BLaER1 treated with 17β-estradiol and CSF1 and Interleukin-3, amounts not matched to agents 10 nM and 100 nM (cell line): Measurements from ENCODE around the gene FSCN2.
A peak's percentile ranks its signal among the peaks of the same experiment; 100 is the strongest.

Experiments
- H3K27ac ChIP-seq, 11 experiments: shearing (Covaris generic); formaldehyde crosslinking; 2 replicates each; pipeline ENCODE4 v1.8.1; 2022
- H3K27me3 ChIP-seq, 11 experiments: shearing (Covaris generic); formaldehyde crosslinking; 2 replicates each; pipeline ENCODE4 v1.8.1; 2022
- H3K36me3 ChIP-seq, 11 experiments: shearing (Covaris generic); formaldehyde crosslinking; 2 replicates each; pipeline ENCODE4 v1.8.1; 2022
- H3K4me1 ChIP-seq, 10 experiments: shearing (Covaris generic); formaldehyde crosslinking; 2 replicates each; pipeline ENCODE4 v1.8.1; 2022
- H3K4me2 ChIP-seq, 11 experiments: shearing (Covaris generic); formaldehyde crosslinking; 2 replicates each; pipeline ENCODE4 v1.8.1; 2022
- H3K4me3 ChIP-seq, 10 experiments: shearing (Covaris generic); formaldehyde crosslinking; 2 replicates each; pipeline ENCODE4 v1.8.1; 2022
- H3K9ac ChIP-seq, 11 experiments: shearing (Covaris generic); formaldehyde crosslinking; 2 replicates each; pipeline ENCODE4 v1.8.1; 2022
- H3K9me3 ChIP-seq, 11 experiments: shearing (Covaris generic); formaldehyde crosslinking; replicated peaks in 1 of 11; 2 replicates each; pipeline ENCODE4 v1.8.1; 2022
- H4K20me1 ChIP-seq, 11 experiments: shearing (Covaris generic); formaldehyde crosslinking; 2 replicates each; pipeline ENCODE4 v1.8.1; 2022
- Cebpa-rat ChIP-seq, 11 experiments: shearing (Covaris generic); IDR thresholded peaks; 2 replicates each; pipeline ENCODE4 v1.8.1; 2022

Gene FSCN2

DNA sequence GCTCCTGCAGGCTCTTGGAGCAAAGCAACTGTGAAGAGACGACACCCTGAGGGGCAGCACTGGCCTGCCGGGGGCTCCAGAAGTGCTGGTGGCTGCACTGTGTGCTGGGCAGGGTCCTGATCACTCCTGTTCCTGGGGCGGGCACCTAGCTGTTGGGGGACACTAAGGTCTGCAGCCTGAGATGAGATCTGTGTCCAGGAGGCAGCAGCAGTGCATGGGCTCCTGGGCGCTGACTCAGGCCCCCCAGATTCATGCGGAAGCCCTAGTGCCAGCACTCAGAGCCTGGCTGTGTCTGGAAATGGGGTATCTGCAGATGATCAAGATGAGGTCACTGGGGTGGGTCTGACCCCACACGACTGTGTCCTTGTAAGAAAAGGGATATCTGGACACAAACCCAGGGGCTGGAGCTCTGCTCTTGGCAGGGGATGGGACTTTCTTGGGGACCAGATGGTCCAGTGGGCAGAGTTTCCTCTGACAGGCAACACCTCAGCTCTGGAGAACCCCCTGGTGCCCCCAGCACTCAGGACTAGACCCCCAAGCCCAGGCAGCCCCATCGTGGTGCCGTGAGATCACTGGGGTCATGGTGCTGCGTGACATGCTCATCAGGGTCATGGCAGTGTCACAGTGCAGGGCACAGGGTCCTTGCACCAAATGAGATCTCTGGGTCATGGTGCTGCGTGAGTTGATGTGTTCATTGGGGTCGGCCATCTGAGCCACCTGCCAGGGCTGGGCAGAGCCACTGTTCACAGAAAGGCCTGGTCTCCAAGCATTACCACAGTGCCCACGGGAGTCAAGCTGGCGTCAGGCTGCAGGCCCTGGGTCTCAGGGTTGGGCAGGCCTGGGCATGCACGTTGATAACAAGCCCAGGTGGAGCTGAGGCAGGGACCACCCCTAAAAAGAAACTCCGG, 14.5 kb downstream of the FSCN2 start:
- Histone ChIP-seq H3K27ac (no peak overlapping the region), H3K4me2 (no peak overlapping the region), H3K4me1 (peaks cover 0 to 20% (median 17%) of the 10 kb centered on the region in 10 experiments; a peak in 14 of 20 replicates), H3K36me3 (peaks cover 61 to 94% (median 87%) of the 10 kb centered on the region in 11 experiments), H3K27me3 (peaks cover 0 to 6% (median 2%) of the 10 kb centered on the region in 11 experiments; a peak in 8 of 22 replicates), H4K20me1 (peaks cover 0 to 91% (median 57%) of the 10 kb centered on the region in 11 experiments; a peak in 19 of 22 replicates), H3K9me3 (no peaks in the 10 kb centered on the region), H3K4me3 (no peak overlapping the region), H3K9ac (0 out of 22 replicates have a peak overlapping the region, but pooled peaks of 1 of the 11 experiments have one; percentile 9)
- TF ChIP-seq Cebpa-rat (IDR thresholded peaks at IDR 0.05) = no peak

DNA sequence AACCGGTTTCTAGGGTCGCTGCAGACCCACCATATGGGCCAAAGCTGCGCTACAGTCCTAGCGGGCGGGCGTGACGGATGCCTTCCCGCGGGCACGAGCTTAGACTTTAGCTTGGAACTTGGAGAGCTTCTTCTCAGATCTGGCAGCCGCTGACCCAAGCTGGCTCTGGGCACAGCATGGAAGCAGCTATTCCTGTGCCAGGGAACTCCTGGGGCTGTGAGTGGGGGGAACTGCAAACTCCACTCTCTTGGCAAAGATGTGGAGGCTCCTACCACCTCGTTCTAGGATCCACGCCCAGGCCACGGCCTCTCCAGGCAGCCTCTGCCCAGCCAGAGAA, 15.1 kb downstream of the FSCN2 start:
- Histone ChIP-seq H3K9ac (0 out of 22 replicates have a peak overlapping the region, but pooled peaks of 1 of the 11 experiments have one; percentile 9), H3K9me3 (no peaks in the 10 kb centered on the region), H3K4me2 (no peak overlapping the region), H4K20me1 (peaks cover 0 to 91% (median 51%) of the 10 kb centered on the region in 11 experiments; a peak in 18 of 22 replicates), H3K36me3 (peaks cover 67 to 95% (median 90%) of the 10 kb centered on the region in 11 experiments), H3K4me1 (peaks cover 0 to 14% (median 10%) of the 10 kb centered on the region in 10 experiments; a peak in 13 of 20 replicates), H3K4me3 (no peak overlapping the region), H3K27me3 (no peaks in the 10 kb centered on the region), H3K27ac (no peak overlapping the region)
- no peak for TF ChIP-seq Cebpa-rat (IDR thresholded peaks at IDR 0.05)

DNA sequence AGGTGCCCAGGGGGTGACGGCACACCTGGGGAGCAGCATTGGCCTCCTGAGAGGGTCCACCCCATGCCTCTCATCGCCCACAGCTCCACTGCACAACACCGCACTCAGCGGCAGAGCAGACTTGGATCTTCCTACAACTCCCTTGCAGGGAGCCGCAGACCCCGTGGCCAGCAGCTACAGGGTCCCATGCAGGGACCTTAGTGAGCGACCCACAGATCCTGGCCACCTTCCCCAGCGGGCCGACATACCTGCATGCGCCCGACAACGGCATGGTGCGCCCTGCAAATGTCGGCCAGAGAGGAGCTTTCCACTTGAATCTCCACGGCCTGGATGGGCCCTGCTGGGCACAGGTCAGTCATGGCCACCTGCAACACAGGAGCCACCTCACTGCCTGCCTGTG, 15.6 kb downstream of the FSCN2 start:
- no peak overlapping the region for H3K27ac ChIP-seq
- TF ChIP-seq Cebpa-rat (IDR thresholded peaks at IDR 0.05) = no peak
- H3K4me3 ChIP-seq = no peak overlapping the region
- peaks cover 70 to 96% (median 93%) of the 10 kb centered on the region in 11 experiments for H3K36me3 ChIP-seq
- no peak overlapping the region for H3K4me2 ChIP-seq
- H4K20me1 ChIP-seq = peaks cover 0 to 87% (median 47%) of the 10 kb centered on the region in 11 experiments; a peak in 18 of 22 replicates
- H3K9me3 ChIP-seq = no peaks in the 10 kb centered on the region
- H3K4me1 ChIP-seq = peaks cover 0 to 9% (median 6%) of the 10 kb centered on the region in 10 experiments; a peak in 9 of 20 replicates
- H3K9ac ChIP-seq = no peak overlapping the region
- H3K27me3 ChIP-seq = no peaks in the 10 kb centered on the region

DNA sequence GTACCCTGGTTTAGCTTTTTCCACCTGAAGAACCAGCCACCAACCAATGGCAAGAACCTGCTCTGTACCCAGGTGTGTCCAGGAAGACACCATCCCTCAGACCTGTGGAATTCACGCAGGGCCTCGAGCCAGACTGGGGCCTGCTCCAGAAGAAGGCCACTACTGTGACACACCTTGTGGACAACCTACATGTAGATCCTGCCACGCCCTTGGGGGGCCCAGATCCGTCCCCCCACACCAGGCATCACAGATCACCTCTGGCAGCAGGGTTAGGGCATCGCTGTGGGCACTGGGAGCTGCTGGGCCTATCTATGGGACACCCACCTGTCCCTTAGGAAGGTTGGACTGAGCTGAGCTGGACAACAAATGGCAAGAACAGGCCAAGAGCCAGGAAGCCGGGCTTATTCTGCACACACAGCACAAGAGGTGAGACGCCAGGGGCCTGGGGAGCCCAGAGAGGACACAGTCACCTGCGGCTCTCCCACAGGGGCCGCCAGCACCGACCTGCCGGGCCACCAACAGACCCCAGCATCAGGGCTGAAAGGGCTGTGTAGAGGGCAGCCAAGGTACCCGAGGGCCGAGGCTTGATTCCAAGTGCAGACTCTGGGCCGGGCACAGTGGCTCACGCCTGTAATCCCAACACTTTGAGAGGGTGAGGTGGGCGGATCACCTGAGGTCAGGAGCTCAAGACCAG, 16.3 kb downstream of the FSCN2 start:
- H3K4me1 ChIP-seq = peaks cover 0 to 3% (median 0%) of the 10 kb centered on the region in 10 experiments; a peak in 6 of 20 replicates
- no peak overlapping the region for H3K27ac ChIP-seq
- no peaks in the 10 kb centered on the region for H3K9me3 ChIP-seq
- H3K27me3 ChIP-seq = no peaks in the 10 kb centered on the region
- TF ChIP-seq Cebpa-rat (IDR thresholded peaks at IDR 0.05) = no peak
- H4K20me1 ChIP-seq = peaks cover 0 to 87% (median 46%) of the 10 kb centered on the region in 11 experiments; a peak in 18 of 22 replicates
- H3K4me2 ChIP-seq = no peak overlapping the region
- H3K9ac ChIP-seq = no peak overlapping the region
- H3K4me3 ChIP-seq = no peak overlapping the region
- H3K36me3 ChIP-seq = peaks cover 76 to 97% (median 94%) of the 10 kb centered on the region in 11 experiments

DNA sequence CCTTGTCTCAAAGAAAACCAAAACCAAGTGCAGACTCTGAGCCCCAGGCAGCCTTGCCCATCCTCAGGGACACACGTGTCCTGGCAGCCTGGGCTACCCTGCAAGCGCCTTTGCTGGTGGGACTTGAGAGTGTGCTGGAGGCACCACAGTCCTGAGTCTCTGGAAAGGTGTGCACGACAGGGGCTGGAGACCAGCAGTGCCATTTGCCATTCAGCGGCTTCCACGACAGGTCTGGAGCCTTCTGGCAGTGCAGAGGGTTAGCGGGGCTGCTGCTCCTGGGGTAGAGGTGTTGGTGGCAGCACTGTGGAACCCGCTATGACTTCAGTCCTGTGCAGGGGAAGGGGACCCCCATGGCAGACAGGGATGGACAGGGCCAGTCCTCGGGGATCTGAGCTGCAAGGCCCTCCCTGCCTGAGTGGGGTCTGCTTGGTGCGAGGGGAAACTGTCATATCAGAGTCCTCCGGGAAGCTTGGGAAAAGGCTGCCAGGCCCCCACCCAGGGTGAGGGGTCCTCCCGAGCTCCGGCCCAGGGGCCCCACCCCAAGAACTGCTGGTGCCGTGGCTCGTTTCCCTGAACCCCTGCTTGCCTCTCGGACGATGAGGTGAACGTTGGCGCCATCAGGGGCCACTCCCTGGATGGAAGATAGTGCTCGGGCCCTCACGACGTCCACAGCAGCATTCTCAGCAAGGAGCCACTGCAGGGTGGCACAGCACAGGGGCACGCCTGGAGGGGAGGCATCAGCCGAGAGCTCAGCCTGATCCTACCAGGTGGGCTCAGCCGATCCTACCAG, 17.2 kb downstream of the FSCN2 start:
- Histone ChIP-seq H3K4me2 (no peak overlapping the region), H3K27ac (no peak overlapping the region), H3K27me3 (no peaks in the 10 kb centered on the region), H3K4me3 (no peak overlapping the region), H3K9me3 (no peaks in the 10 kb centered on the region), H4K20me1 (peaks cover 0 to 87% (median 46%) of the 10 kb centered on the region in 11 experiments; a peak in 20 of 22 replicates), H3K9ac (no peak overlapping the region), H3K36me3 (peaks cover 78 to 97% (median 94%) of the 10 kb centered on the region in 11 experiments), H3K4me1 (peaks cover 4 to 12% (median 8%) of the 10 kb centered on the region in 10 experiments; a peak in 15 of 20 replicates)
- TF ChIP-seq Cebpa-rat (IDR thresholded peaks at IDR 0.05) = no peak

DNA sequence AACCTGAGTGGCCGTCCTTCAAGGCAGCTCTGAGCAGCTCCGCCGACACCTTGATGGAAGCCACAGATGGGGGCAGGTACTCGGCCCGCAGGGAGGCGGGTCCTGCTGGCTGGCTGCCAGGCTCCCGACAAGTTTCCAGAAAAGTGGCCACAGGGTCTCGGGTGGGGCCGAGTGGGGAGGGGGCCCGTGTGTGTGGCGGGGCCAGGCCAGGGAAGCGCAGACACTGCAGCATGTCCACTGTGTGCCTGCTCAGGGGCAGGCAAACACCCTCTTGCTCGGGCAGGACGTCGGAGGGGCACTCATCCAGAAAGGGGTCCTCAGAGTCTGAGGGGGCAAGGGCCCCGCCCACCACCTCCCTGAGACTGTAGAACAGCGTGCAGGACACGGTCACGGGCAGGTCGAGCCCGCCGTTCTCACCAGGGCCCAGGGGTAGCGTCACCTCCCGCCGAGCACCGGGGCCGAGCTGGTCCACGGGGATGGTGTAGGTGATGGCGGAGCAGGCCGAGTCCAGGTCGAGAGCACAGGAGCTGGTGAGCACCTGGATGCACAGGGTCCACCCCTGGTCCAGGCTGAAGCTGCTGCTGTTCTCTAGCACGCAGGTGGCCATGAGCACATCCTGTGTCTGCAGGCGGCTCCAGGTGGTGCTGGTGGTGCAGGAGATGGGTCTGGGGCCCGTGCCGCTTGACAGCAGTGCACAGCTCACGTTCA, 18.9 kb downstream of the FSCN2 start:
- Histone ChIP-seq H3K27ac (no peak overlapping the region), H4K20me1 (peaks cover 4 to 87% (median 50%) of the 10 kb centered on the region in 11 experiments; a peak in 20 of 22 replicates), H3K4me1 (peaks cover 16 to 22% (median 19%) of the 10 kb centered on the region in 10 experiments), H3K4me2 (no peak overlapping the region), H3K9ac (no peak overlapping the region), H3K36me3 (peaks cover 72 to 90% (median 87%) of the 10 kb centered on the region in 11 experiments), H3K9me3 (no peaks in the 10 kb centered on the region), H3K27me3 (no peaks in the 10 kb centered on the region), H3K4me3 (no peak overlapping the region)
- no peak for TF ChIP-seq Cebpa-rat (IDR thresholded peaks at IDR 0.05)

DNA sequence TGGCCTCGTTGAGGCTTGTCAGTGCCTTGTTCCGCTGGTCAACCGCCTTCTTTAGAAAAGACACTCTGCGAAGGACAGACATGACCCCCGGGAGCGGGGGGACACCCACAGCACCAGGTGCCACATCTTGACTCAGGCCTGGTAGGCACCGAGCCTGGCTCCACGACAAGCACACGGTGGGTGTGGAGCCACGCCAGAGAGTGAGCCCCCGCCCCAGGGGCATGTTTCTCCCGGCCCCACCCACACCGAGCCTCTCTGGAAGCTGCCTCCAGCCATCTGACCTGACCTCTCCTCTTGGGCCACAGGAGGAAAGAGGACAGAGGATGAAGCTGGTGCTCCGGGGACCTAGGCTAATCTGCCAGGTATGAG, 19.4 kb downstream of the FSCN2 start:
- Histone ChIP-seq H3K27ac (no peak overlapping the region), H3K4me1 (peaks cover 16 to 22% (median 19%) of the 10 kb centered on the region in 10 experiments), H3K4me2 (no peak overlapping the region), H3K4me3 (no peak overlapping the region), H3K9me3 (no peaks in the 10 kb centered on the region), H4K20me1 (peaks cover 4 to 83% (median 50%) of the 10 kb centered on the region in 11 experiments; a peak in 19 of 22 replicates), H3K36me3 (peaks cover 67 to 85% (median 82%) of the 10 kb centered on the region in 11 experiments), H3K27me3 (no peaks in the 10 kb centered on the region), H3K9ac (peak overlapping the region in 2 of 11 experiments; percentile 13 to 31; a peak in 1 of 22 replicates)
- TF ChIP-seq Cebpa-rat (IDR thresholded peaks at IDR 0.05) = no peak
